ENCODE measurements around the gene CCDC187.

GRCh38 chr9:136247551-136247916 is 56.4 kb downstream of the CCDC187 start:
- TF ChIP-seq, protein P1, sequence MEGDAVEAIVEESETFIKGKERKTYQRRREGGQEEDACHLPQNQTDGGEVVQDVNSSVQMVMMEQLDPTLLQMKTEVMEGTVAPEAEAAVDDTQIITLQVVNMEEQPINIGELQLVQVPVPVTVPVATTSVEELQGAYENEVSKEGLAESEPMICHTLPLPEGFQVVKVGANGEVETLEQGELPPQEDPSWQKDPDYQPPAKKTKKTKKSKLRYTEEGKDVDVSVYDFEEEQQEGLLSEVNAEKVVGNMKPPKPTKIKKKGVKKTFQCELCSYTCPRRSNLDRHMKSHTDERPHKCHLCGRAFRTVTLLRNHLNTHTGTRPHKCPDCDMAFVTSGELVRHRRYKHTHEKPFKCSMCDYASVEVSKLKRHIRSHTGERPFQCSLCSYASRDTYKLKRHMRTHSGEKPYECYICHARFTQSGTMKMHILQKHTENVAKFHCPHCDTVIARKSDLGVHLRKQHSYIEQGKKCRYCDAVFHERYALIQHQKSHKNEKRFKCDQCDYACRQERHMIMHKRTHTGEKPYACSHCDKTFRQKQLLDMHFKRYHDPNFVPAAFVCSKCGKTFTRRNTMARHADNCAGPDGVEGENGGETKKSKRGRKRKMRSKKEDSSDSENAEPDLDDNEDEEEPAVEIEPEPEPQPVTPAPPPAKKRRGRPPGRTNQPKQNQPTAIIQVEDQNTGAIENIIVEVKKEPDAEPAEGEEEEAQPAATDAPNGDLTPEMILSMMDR (IDR thresholded peaks at IDR 0.05), result no peak
- TF ChIP-seq POLR2A (IDR thresholded peaks at IDR 0.05), result no peak
